Fibroblast of villous mesenchyme (primary cell): ENCODE measurements around the gene CD200. TPM values are rescaled to one million over a fixed set of nuclear protein-coding genes. Genes with fewer than 3 reads are reported as not detected.

Source experiments
- DNase-seq: peaks from one replicate; pipeline ENCODE4 v3.0.0-alpha.2; 2010; ENCODE audit warnings: low read depth
- H3K4me3 ChIP-seq: 2 replicates; pipeline ENCODE4 v1.5.1; 2011; ENCODE audit warnings: low read depth, mild to moderate bottlenecking, low read length
- CTCF ChIP-seq: IDR thresholded peaks from 2 replicates; pipeline ENCODE4 v1.5.1; 2012; ENCODE audit warnings: low read depth, mild to moderate bottlenecking, low read length; ENCODE audit not compliant: insufficient read depth
- total RNA-seq: library from RNA; depleted of rRNA; stranded (reverse); fragments of >200 nt; gene quantifications from 2 replicates; pipeline ENCODE4 v1.2.3, GENCODE V29; 2012

Gene CD200
- total RNA-seq, 1 donor, result 1.3 TPM

GRCh38 chr3:112331851-112332250 lies 1.1 kb upstream of the CD200 start:
- TF ChIP-seq CTCF, result no peak
- H3K4me3 ChIP-seq, result no peak overlapping the region
- no peak for DNase-seq

- no peak for TF ChIP-seq CTCF
- peak overlapping the region; percentile 63 for H3K4me3 ChIP-seq
Observed at GRCh38 chr3:112333381-112334317, 693 bp downstream of the CD200 start.

GRCh38 chr3:112334691-112335433 lies 1.9 kb downstream of the CD200 start:
- H3K4me3 ChIP-seq, result no peak overlapping the region
- DNase-seq, result peak; percentile 20
- no peak for TF ChIP-seq CTCF

More at GRCh38 chr3:112333381-112334317, 693 bp downstream of the CD200 start:
- peak; percentile 27 for DNase-seq

- no peak for DNase-seq
- H3K4me3 ChIP-seq, result no peak overlapping the region
- TF ChIP-seq CTCF, result no peak
Observed at GRCh38 chr3:112335434-112335781, 2.5 kb downstream of the CD200 start.

GRCh38 chr3:112338021-112338726 lies 5.2 kb downstream of the CD200 start:
- TF ChIP-seq CTCF, result no peak
- no peak overlapping the region for H3K4me3 ChIP-seq
- DNase-seq, result no peak

GRCh38 chr3:112338727-112339056 lies 5.7 kb downstream of the CD200 start:
- H3K4me3 ChIP-seq, result no peak overlapping the region
- no peak for DNase-seq
- TF ChIP-seq CTCF, result no peak
